HepG2 (cell line): ENCODE data around the gene RPUSD3. TPM values are rescaled to one million over a fixed set of nuclear protein-coding genes. Genes with fewer than 3 reads are reported as not detected.

Experiments used
- ATRX ChIP-seq: sonication (generic); formaldehyde crosslinking; IDR thresholded peaks from 2 replicates; pipeline ENCODE4 v1.4.0; 2020; ENCODE audit warnings: missing genetic modification reagents, borderline replicate concordance
- EZH2 ChIP-seq: conservative IDR thresholded peaks from 2 replicates; pipeline ENCODE4 v1.6.1; 2012; ENCODE audit warnings: mild to moderate bottlenecking, low read depth, low read length, moderate library complexity
- FOSL1 ChIP-seq: sonication (generic); formaldehyde crosslinking; IDR thresholded peaks from 2 replicates; pipeline ENCODE4 v1.9.0; 2021; ENCODE audit warnings: missing genetic modification reagents, borderline replicate concordance
- HHEX ChIP-seq: IDR thresholded peaks from 2 replicates; pipeline ENCODE4 v1.6.1; 2016; ENCODE audit warnings: control low read depth
- MIER3 ChIP-seq: IDR thresholded peaks from 2 replicates; pipeline ENCODE4 v1.6.1; 2016; ENCODE audit warnings: missing compliant biosample characterization, borderline replicate concordance
- RFX1 ChIP-seq: fragments of 450-650 bp; IDR thresholded peaks from 2 replicates; pipeline ENCODE4 v1.6.1; 2017
- SIN3A ChIP-seq: IDR thresholded peaks from 2 replicates; pipeline ENCODE4 v1.6.1; 2011; ENCODE audit warnings: low read depth, mild to moderate bottlenecking, control low read depth, low read length, borderline replicate concordance
- SMAD3 ChIP-seq: sonication (generic); formaldehyde crosslinking; IDR thresholded peaks from 2 replicates; pipeline ENCODE4 v1.4.0; 2020; ENCODE audit warnings: missing genetic modification reagents
- SOX6 ChIP-seq, 2 experiments: fragments of 450-650 bp in 1 of 2; sonication (generic) in 1 of 2; formaldehyde crosslinking in 1 of 2; IDR thresholded peaks; 2 replicates each; pipeline versions ENCODE4 v1.4.0 to v1.6.1; 2017 to 2020; ENCODE audit warnings: antibody characterized with exemption in 1 of 2, mild to moderate bottlenecking in 1 of 2, missing genetic modification reagents in 1 of 2
- SYNCRIP ChIP-seq: fragments of 200-400 bp; formaldehyde crosslinking; IDR thresholded peaks from 2 replicates; pipeline ENCODE4 v1.6.1; 2018; ENCODE audit warnings: mild to moderate bottlenecking, low read depth, low read length; ENCODE audit not compliant: insufficient read depth
- ZNF10 ChIP-seq: sonication (generic); formaldehyde crosslinking; IDR thresholded peaks from 2 replicates; pipeline ENCODE4 v1.4.0; 2020; ENCODE audit warnings: mild to moderate bottlenecking, low read depth, missing genetic modification reagents, borderline replicate concordance
- ZNF124 ChIP-seq: sonication (generic); formaldehyde crosslinking; IDR thresholded peaks from 2 replicates; pipeline ENCODE4 v1.4.0; 2020; ENCODE audit warnings: missing genetic modification reagents
- ZNF484 ChIP-seq: sonication (generic); formaldehyde crosslinking; IDR thresholded peaks from 2 replicates; pipeline ENCODE4 v1.5.1; 2020; ENCODE audit warnings: mild to moderate bottlenecking, low read depth, missing genetic modification reagents, borderline replicate concordance
- ZNF547 ChIP-seq: sonication (generic); formaldehyde crosslinking; IDR thresholded peaks from 2 replicates; pipeline ENCODE4 v1.5.1; 2020; ENCODE audit warnings: mild to moderate bottlenecking, missing genetic modification reagents
- ZNF556 ChIP-seq: sonication (generic); formaldehyde crosslinking; IDR thresholded peaks from 2 replicates; pipeline ENCODE4 v1.4.0; 2020; ENCODE audit warnings: mild to moderate bottlenecking, missing genetic modification reagents, borderline replicate concordance
- ZNF577 ChIP-seq: sonication (generic); formaldehyde crosslinking; IDR thresholded peaks from 2 replicates; pipeline ENCODE4 v1.4.0; 2020; ENCODE audit warnings: mild to moderate bottlenecking, low read depth, missing genetic modification reagents, borderline replicate concordance
- ZNF607 ChIP-seq: sonication (generic); formaldehyde crosslinking; IDR thresholded peaks from 2 replicates; pipeline ENCODE4 v1.5.1; 2020; ENCODE audit warnings: missing genetic modification reagents, mild to moderate bottlenecking, borderline replicate concordance
- ZNF674 ChIP-seq: sonication (generic); formaldehyde crosslinking; IDR thresholded peaks from 2 replicates; pipeline ENCODE4 v1.5.0; 2020; ENCODE audit warnings: low read depth, mild to moderate bottlenecking, missing genetic modification reagents
- ZNF766 ChIP-seq: sonication (generic); formaldehyde crosslinking; IDR thresholded peaks from 2 replicates; pipeline ENCODE4 v1.5.0; 2020; ENCODE audit warnings: missing genetic modification reagents, borderline replicate concordance
- polyA plus RNA-seq, 8 experiments: library from polyadenylated mRNA; depleted of rRNA in 3 of 8; stranded (reverse) in 7 of 8; unstranded in 1 of 8; fragments of >200 nt; fragmentation: Illumina TruSeq in 4 of 8; extraction: Trizol in 4 of 8; gene quantifications; 2 replicates each; pipeline versions ENCODE4 v1.2.1 to v1.2.3, GENCODE V29; 2011 to 2016; ENCODE audit warnings: low read depth in 4 of 8, missing spikeins in 1 of 8, mixed read lengths in 1 of 8; ENCODE audit not compliant: insufficient read depth in 1 of 8
- total RNA-seq, 5 experiments: library from RNA; depleted of rRNA; stranded (reverse); fragments of >200 nt; fragmentation: Illumina TruSeq; extraction: Trizol; gene quantifications; 2 replicates each; pipeline ENCODE4 v1.2.3, GENCODE V29; 2016; ENCODE audit warnings: low read depth in 1 of 5
- TF ChIP-seq, protein P1 (sequence below): sonication (generic); formaldehyde crosslinking; IDR thresholded peaks from 2 replicates; pipeline ENCODE4 v1.4.0; 2020; ENCODE audit warnings: mild to moderate bottlenecking, missing genetic modification reagents
- TF ChIP-seq, protein P2 (sequence below): IDR thresholded peaks from 2 replicates; pipeline ENCODE4 v1.6.1; 2016; ENCODE audit warnings: low read depth, missing genetic modification reagents, missing compliant biosample characterization
- TF ChIP-seq, protein P3 (sequence below): sonication (generic); formaldehyde crosslinking; IDR thresholded peaks from 2 replicates; pipeline ENCODE4 v1.4.0; 2020; ENCODE audit warnings: low read depth, mild to moderate bottlenecking, missing genetic modification reagents

The RPUSD3 gene
- total and polyA plus RNA-seq, 2 of the 13 experiments (the other 11 are each of a cell fraction or from before 2014, with no cell fraction given), result 32.1 to 48.7 TPM

DNA sequence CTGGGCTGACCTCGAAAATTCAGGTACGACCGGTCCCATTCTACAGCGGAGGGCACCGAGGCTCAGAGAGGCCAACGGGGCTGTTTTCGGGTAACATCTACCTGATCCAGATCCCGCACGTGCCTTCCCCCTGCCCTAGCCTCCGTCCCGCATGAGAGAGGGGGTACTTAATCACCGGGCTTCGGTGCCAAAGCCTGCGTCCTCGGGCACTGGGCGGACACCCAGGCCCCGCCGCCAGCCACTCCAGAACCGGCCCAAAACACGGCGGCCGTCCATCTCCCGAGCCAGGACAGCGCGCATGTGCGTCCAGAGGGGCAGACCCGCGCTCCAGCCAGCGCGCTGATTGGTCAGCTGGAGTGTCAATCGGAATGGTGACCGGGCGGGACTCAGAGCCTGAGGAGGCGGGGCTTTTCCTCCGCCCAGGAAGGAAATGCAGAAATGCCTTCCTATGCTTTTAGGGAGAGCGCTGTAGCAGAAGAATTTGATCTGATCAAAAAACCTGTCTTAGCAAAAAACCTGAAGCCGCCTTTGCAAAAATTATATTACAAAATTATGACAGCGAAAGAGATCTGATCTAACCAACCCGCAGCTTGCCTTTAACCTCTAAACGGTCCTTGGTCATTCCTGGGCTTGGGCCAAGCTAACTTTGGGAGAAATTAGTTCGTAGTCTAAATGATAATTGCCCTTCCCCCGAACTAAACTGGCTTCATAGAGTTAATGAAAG, at the start of gene RPUSD3 (continued):
- TF ChIP-seq, protein P1, sequence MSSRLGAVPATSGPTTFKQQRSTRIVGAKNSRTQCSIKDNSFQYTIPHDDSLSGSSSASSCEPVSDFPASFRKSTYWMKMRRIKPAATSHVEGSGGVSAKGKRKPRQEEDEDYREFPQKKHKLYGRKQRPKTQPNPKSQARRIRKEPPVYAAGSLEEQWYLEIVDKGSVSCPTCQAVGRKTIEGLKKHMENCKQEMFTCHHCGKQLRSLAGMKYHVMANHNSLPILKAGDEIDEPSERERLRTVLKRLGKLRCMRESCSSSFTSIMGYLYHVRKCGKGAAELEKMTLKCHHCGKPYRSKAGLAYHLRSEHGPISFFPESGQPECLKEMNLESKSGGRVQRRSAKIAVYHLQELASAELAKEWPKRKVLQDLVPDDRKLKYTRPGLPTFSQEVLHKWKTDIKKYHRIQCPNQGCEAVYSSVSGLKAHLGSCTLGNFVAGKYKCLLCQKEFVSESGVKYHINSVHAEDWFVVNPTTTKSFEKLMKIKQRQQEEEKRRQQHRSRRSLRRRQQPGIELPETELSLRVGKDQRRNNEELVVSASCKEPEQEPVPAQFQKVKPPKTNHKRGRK (CRISPR knock-in tag), result no peak
- TF ChIP-seq ZNF556 (CRISPR knock-in tag) (no peak), MIER3 (CRISPR knock-in tag) (no peak), SOX6 (IDR thresholded peaks at IDR 0.05) (no peak), SOX6 (CRISPR knock-in tag; IDR thresholded peaks at IDR 0.05) (peak; percentile 63; the same call in 1 of the 2 replicates), ZNF766 (CRISPR knock-in tag) (no peak), ZNF577 (CRISPR knock-in tag) (no peak), ZNF484 (CRISPR knock-in tag) (no peak), SYNCRIP (no peak), RFX1 (no peak), HHEX (CRISPR knock-in tag) (no peak), ZNF674 (CRISPR knock-in tag) (no peak), SMAD3 (CRISPR knock-in tag) (no peak), SIN3A (no peak), ZNF124 (no peak), ZNF547 (CRISPR knock-in tag) (peak; percentile 66; the same call in 1 of the 2 replicates), ATRX (CRISPR knock-in tag) (no peak), ZNF607 (CRISPR knock-in tag) (no peak), FOSL1 (CRISPR knock-in tag) (no peak), ZNF10 (no peak), EZH2 (no peak)
- TF ChIP-seq, protein P2, sequence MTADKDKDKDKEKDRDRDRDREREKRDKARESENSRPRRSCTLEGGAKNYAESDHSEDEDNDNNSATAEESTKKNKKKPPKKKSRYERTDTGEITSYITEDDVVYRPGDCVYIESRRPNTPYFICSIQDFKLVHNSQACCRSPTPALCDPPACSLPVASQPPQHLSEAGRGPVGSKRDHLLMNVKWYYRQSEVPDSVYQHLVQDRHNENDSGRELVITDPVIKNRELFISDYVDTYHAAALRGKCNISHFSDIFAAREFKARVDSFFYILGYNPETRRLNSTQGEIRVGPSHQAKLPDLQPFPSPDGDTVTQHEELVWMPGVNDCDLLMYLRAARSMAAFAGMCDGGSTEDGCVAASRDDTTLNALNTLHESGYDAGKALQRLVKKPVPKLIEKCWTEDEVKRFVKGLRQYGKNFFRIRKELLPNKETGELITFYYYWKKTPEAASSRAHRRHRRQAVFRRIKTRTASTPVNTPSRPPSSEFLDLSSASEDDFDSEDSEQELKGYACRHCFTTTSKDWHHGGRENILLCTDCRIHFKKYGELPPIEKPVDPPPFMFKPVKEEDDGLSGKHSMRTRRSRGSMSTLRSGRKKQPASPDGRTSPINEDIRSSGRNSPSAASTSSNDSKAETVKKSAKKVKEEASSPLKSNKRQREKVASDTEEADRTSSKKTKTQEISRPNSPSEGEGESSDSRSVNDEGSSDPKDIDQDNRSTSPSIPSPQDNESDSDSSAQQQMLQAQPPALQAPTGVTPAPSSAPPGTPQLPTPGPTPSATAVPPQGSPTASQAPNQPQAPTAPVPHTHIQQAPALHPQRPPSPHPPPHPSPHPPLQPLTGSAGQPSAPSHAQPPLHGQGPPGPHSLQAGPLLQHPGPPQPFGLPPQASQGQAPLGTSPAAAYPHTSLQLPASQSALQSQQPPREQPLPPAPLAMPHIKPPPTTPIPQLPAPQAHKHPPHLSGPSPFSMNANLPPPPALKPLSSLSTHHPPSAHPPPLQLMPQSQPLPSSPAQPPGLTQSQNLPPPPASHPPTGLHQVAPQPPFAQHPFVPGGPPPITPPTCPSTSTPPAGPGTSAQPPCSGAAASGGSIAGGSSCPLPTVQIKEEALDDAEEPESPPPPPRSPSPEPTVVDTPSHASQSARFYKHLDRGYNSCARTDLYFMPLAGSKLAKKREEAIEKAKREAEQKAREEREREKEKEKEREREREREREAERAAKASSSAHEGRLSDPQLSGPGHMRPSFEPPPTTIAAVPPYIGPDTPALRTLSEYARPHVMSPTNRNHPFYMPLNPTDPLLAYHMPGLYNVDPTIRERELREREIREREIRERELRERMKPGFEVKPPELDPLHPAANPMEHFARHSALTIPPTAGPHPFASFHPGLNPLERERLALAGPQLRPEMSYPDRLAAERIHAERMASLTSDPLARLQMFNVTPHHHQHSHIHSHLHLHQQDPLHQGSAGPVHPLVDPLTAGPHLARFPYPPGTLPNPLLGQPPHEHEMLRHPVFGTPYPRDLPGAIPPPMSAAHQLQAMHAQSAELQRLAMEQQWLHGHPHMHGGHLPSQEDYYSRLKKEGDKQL (CRISPR knock-in tag), result 0 out of 2 replicates have a peak, but pooled peaks have one; percentile 27
- TF ChIP-seq, protein P3, sequence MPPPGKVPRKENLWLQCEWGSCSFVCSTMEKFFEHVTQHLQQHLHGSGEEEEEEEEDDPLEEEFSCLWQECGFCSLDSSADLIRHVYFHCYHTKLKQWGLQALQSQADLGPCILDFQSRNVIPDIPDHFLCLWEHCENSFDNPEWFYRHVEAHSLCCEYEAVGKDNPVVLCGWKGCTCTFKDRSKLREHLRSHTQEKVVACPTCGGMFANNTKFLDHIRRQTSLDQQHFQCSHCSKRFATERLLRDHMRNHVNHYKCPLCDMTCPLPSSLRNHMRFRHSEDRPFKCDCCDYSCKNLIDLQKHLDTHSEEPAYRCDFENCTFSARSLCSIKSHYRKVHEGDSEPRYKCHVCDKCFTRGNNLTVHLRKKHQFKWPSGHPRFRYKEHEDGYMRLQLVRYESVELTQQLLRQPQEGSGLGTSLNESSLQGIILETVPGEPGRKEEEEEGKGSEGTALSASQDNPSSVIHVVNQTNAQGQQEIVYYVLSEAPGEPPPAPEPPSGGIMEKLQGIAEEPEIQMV (CRISPR knock-in tag), result no peak; the same call in 1 of the 2 replicates
